Effector memory CD4-positive, alpha-beta T cell (primary cell): ENCODE data around the gene MYL6B.
A peak's percentile ranks its signal among the peaks of the same experiment; 100 is the strongest.
"Not testable (repeated sequence)": the region's sequence is repeated elsewhere in the genome, so short reads cannot be mapped to it uniquely, and the experiment has no call there.

Source experiments
- DNase-seq, 3 donors: peaks; one replicate each; pipeline ENCODE4 v3.0.0-alpha.2; 2020
- H3K27ac ChIP-seq: 2 replicates; pipeline ENCODE4 v1.7.0; 2013; ENCODE audit warnings: mild to moderate bottlenecking, low read length, moderate library complexity; ENCODE audit not compliant: insufficient read depth, poor library complexity, severe bottlenecking
- H3K27me3 ChIP-seq: replicated peaks from 2 replicates; pipeline ENCODE4 v1.7.0; 2013; ENCODE audit warnings: mild to moderate bottlenecking, low read length; ENCODE audit not compliant: insufficient read depth, control insufficient read depth, poor library complexity, severe bottlenecking
- H3K36me3 ChIP-seq: 2 replicates; pipeline ENCODE4 v1.7.0; 2013; ENCODE audit warnings: mild to moderate bottlenecking, low read length, moderate library complexity; ENCODE audit not compliant: control insufficient read depth, insufficient read depth
- H3K4me1 ChIP-seq: 2 replicates; pipeline ENCODE4 v1.7.0; 2013; ENCODE audit warnings: low read length, mild to moderate bottlenecking; ENCODE audit not compliant: control insufficient read depth, insufficient read depth, poor library complexity, severe bottlenecking
- H3K4me3 ChIP-seq: 2 replicates; pipeline ENCODE4 v1.7.0; 2013; ENCODE audit warnings: low read length, low read depth, mild to moderate bottlenecking; ENCODE audit not compliant: insufficient read depth, poor library complexity, severe bottlenecking
- H3K9me3 ChIP-seq: 2 replicates; pipeline ENCODE4 v1.7.0; 2013; ENCODE audit warnings: mild to moderate bottlenecking, low read length, moderate library complexity; ENCODE audit not compliant: control insufficient read depth

Gene MYL6B

GRCh38 chr12:56114084-56114483, 38.3 kb upstream of the MYL6B start:
- no peak for DNase-seq
- peaks cover 37% of the 10 kb centered on the region for H3K36me3 ChIP-seq
- H3K4me1 ChIP-seq: peaks cover 22% of the 10 kb centered on the region
- no peak overlapping the region for H3K4me3 ChIP-seq
- no peak overlapping the region for H3K27ac ChIP-seq
- H3K9me3 ChIP-seq: no peaks in the 10 kb centered on the region
- no peaks in the 10 kb centered on the region for H3K27me3 ChIP-seq

DNA sequence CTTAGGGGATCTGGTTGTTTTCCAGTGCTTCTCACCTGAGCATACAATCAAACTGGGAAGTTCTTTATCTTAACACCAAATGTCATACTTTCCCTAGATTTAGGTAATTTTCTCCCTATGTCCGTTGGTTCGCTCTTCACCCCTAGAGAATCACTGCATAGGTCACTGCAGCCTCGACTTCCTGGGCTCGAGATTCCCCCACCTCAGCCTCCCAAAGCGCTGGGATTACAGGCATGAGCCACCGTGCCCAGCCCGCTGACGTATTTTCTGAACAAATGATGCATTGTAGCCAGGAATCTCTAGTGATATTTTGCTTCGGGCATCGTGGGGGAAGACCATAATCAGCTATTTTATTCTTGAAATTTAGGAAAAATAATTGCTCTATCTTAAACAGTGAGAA, 37.1 kb upstream of the MYL6B start:
- Histone ChIP-seq H3K9me3 (no peaks in the 10 kb centered on the region), H3K4me1 (peaks cover 29% of the 10 kb centered on the region), H3K27ac (peak overlapping the region; percentile 92), H3K36me3 (peaks cover 26% of the 10 kb centered on the region), H3K27me3 (no peaks in the 10 kb centered on the region), H3K4me3 (no peak overlapping the region)
- DNase-seq: no peak

DNA sequence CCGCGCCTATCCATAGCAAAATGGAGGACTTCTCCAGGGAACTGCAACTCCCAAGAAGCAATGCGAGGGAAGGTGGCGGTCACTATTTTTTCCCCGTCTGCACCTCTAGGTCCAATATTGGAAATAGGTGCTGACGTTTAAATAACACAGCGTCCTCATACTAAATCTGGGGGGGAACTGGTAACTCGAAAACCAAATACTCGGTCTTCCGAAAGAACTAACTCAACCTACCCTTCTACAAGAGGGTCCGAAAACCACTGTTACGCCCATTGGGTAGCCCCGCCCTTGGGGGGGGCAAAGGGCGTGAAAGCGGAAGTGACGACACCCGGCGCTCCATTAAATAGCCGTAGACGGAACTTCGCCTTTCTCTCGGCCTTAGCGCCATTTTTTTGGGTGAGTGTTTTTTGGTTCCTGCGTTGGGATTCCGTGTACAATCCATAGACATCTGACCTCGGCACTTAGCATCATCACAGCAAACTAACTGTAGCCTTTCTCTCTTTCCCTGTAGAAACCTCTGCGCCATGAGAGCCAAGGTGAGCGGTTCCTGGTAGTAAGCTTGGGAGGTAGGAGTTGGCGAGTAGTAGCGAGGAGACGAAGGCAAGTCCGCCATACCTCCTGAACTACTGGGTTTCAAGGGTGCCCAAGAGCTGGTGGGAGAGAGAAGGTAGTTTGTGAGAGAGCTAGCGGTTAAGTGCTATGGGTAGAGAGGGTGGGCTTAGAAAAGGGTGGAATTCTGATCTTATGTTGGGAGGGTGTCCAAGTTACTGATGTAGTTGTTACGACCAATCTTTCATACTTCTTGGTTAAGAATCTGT, 35.9 kb upstream of the MYL6B start, which contains the start of gene RPL41:
TSS of gene RPL41 (plus strand) at position 367 of the 815 bp plus-strand sequence.
- H3K9me3 ChIP-seq: no peaks in the 10 kb centered on the region
- DNase-seq: peak; percentile 86 to 89 (median 89)
- peak within 1 kb of the TSS; percentile 84 for H3K4me3 ChIP-seq
- H3K27ac ChIP-seq: peak within 1 kb of the TSS; percentile 92
- peaks cover 29% of the 10 kb centered on the region for H3K4me1 ChIP-seq
- H3K36me3 ChIP-seq: peaks cover 22% of the 10 kb centered on the region
- H3K27me3 ChIP-seq: no peaks in the 10 kb centered on the region

GRCh38 chr12:56117082-56117706, 35.2 kb upstream of the MYL6B start:
- H3K27ac ChIP-seq: peak overlapping the region; percentile 92
- H3K9me3 ChIP-seq, DNase-seq, H3K27me3 ChIP-seq: not testable (repeated sequence)
- H3K4me3 ChIP-seq: peak overlapping the region; percentile 84
- peaks cover 29% of the 10 kb centered on the region for H3K4me1 ChIP-seq
- H3K36me3 ChIP-seq: peaks cover 23% of the 10 kb centered on the region

DNA sequence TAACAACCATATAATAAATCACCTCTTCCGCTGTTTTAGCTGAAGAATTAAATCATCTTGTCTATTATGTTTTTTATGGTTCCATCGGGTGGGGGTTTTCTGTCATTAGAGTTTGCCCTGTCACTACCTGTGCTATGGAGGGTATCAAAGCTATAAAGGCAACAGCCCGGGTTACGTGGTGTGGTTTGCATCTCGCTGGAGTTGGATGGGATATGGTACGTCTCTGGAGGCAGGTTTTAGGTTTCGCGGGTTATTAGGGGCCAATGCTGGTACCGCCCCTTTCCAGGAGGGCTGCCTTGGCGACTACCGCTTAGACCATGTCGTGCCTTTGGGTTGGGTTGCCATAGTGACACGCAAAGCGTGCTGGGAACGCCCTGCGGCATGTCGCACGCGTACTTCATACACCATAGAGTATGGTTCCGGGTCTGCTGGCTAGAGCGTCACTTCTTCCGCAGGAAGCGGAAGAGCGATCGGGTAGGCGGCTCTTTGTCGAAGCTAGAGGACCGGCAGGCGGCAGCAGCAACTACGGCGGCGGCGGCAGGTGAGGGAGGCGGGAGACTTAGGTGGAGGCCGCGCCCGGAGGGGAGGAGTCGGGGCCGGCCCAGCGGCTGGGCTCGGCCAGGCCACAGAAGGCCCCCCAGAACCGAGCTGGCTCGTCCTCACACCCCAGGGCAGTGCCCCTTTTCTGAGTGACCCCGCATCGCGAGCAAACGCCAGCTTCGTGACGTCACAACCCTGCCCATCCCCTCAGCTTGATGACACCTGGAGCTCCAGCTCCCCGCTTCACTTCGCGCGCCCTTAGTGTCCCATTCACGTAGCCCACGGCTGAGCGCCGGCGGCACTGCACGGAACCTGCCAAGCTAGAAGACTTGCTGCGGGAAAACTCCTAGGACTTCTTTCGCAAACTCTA, 34.4 kb upstream of the MYL6B start, which contains the start of gene ZC3H10:
TSS of gene ZC3H10 (plus strand) at position 489 of the 910 bp plus-strand sequence. CDS start 2,297 bp downstream, outside the sequence.
- peak; percentile 97 to 99 (median 97) for DNase-seq
- peaks cover 29% of the 10 kb centered on the region for H3K4me1 ChIP-seq
- H3K36me3 ChIP-seq: peaks cover 16% of the 10 kb centered on the region
- no peaks in the 10 kb centered on the region for H3K9me3 ChIP-seq
- H3K27ac ChIP-seq: peak within 1 kb of the TSS; percentile 92
- H3K27me3 ChIP-seq: no peaks in the 10 kb centered on the region
- H3K4me3 ChIP-seq: peak within 1 kb of the TSS; percentile 84

DNA sequence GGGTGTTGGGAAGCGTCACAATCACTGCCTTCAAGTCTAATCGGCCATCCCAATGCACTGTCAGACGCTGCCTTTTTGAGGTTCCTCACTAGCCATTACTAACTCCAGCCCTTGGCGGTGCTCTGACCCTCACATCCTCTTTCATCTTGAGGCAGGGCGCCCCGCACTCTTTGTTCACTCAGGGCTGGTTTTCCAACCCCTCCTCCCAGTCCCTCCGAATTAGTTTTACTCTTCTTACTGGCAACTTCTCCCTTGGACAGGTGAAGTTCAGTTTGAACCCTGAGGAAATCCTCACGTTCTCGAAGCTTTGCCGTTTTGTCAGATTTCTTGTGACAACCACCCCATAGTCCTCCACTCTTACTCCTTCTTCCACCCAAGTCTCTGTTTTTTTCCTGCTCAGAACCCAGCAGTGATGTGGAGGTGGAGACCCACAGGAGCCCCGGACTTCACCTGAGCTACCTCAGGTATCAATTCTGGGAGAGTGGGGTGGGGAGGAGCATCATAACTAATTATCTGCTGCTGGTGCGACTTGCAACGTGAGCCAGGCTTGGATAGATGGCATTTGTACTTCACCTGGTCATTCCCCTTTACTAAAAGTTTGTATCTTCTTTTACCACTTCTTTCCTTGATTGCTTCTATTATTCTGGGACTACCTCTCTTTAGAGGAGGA, 33.6 kb upstream of the MYL6B start:
- no peak for DNase-seq
- Histone ChIP-seq H3K9me3 (no peaks in the 10 kb centered on the region), H3K36me3 (peaks cover 16% of the 10 kb centered on the region)

DNA sequence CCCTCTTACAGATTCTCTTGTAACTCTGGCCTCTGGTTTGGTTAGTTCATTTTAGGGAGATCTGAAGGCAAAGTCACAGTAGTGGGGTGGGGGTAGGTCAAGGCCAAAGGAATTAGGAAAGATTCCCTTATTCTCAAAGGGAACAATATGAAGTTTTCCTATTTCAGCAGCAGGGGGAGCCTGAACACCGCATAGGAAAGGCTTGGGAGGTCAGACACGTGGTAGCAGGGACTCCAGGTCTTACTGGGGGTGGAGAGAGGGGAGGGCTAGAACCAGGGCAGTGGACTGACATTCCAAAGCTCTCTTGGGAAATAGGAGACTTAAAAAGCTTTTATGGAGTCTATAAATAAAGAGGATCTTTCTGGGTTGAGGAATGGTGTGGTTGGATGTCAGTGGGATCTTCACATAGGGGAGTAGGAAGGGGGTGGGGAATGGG, 33.0 kb upstream of the MYL6B start:
- H3K27ac ChIP-seq: peak overlapping the region; percentile 92
- H3K4me3 ChIP-seq: peak overlapping the region; percentile 54
- peak; percentile 24 to 56 (median 39) for DNase-seq
- no peaks in the 10 kb centered on the region for H3K27me3 ChIP-seq
- H3K9me3 ChIP-seq: no peaks in the 10 kb centered on the region
- peaks cover 29% of the 10 kb centered on the region for H3K4me1 ChIP-seq
- peaks cover 16% of the 10 kb centered on the region for H3K36me3 ChIP-seq

More for the DNA sequence above, 33.6 kb upstream of the MYL6B start:
- H3K27ac ChIP-seq: peak overlapping the region; percentile 92
- no peaks in the 10 kb centered on the region for H3K27me3 ChIP-seq
- peak overlapping the region; percentile 54 for H3K4me3 ChIP-seq
- peaks cover 29% of the 10 kb centered on the region for H3K4me1 ChIP-seq

DNA sequence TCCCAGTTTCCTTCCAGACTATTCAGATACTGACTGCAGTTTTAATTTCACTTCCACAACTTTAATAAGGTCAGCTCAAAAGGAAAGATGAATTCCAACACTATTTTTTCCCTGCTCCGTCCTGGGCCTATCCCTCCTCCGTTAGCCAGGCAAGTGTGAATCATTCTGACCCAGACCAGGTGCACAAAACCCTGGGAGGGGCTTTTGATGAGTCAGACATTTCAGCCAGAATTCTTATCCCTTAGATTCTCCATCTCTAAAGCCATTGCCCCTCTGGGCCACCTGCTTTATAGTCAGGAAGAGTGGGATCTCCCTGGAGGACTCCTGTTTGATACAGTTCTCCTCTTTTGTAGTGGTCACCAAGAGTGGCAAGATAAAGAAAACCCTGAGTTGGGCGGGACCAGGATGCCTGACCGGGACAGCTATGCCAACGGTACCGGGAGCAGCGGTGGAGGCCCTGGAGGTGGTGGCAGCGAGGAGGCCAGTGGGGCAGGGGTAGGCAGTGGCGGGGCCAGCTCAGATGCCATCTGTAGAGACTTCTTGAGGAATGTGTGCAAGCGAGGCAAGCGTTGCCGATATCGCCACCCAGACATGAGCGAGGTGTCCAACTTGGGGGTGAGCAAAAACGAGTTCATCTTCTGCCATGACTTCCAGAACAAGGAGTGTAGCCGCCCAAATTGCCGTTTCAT, 32.1 kb upstream of the MYL6B start:
- DNase-seq: no peak
- no peak overlapping the region for H3K27ac ChIP-seq
- no peaks in the 10 kb centered on the region for H3K27me3 ChIP-seq
- H3K36me3 ChIP-seq: peaks cover 16% of the 10 kb centered on the region
- no peak overlapping the region for H3K4me3 ChIP-seq
- H3K4me1 ChIP-seq: peaks cover 29% of the 10 kb centered on the region
- H3K9me3 ChIP-seq: no peaks in the 10 kb centered on the region
